ENCODE data around the gene CACNA1I. TPM values are rescaled to one million over a fixed set of nuclear protein-coding genes. Genes with fewer than 3 reads are reported as not detected.

Gene CACNA1I
- total RNA-seq, 4 donors from 2014 or later: not detected

DNA sequence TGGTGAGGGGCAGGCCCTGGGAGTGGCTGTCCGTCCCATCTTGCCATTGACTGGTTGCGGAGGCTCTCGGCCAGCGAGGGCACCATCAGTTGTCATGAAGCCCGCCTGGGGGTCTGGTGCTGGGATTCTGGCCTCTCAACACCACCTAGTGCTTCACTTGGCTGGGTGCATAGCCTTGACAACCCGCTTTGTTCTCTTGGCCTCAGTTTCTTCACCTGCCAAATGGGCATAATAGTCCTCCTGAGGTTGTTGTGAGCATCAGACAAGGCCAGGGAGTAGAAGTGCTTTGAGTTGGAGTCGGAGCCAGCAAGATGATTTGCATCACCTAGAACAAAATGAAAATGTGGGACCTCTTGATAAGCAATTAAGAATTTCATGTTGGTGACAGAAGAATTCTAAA is 1.5 kb upstream of the CACNA1I start:
- Histone ChIP-seq H3K27me3 (peaks cover 0 to 2% (median 0%) of the 10 kb centered on the region in 3 donors), H3K4me1 (no peaks in the 10 kb centered on the region), H3K27ac (no peak overlapping the region), H3K36me3 (no peaks in the 10 kb centered on the region), H3K4me3 (no peak overlapping the region), H3K9me3 (no peaks in the 10 kb centered on the region)
- no peak for ATAC-seq
- in situ Hi-C loops (cut with MboI; ENCODE audit: low sequenced_read_pairs in 4 of 4): no loop called here
- no peak for DNase-seq
- TF ChIP-seq POLR2A (IDR thresholded peaks at IDR 0.05): no peak
- TF ChIP-seq, protein P1, sequence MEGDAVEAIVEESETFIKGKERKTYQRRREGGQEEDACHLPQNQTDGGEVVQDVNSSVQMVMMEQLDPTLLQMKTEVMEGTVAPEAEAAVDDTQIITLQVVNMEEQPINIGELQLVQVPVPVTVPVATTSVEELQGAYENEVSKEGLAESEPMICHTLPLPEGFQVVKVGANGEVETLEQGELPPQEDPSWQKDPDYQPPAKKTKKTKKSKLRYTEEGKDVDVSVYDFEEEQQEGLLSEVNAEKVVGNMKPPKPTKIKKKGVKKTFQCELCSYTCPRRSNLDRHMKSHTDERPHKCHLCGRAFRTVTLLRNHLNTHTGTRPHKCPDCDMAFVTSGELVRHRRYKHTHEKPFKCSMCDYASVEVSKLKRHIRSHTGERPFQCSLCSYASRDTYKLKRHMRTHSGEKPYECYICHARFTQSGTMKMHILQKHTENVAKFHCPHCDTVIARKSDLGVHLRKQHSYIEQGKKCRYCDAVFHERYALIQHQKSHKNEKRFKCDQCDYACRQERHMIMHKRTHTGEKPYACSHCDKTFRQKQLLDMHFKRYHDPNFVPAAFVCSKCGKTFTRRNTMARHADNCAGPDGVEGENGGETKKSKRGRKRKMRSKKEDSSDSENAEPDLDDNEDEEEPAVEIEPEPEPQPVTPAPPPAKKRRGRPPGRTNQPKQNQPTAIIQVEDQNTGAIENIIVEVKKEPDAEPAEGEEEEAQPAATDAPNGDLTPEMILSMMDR (IDR thresholded peaks at IDR 0.05 in 4 of 5, conservative IDR thresholded peaks at IDR 0.05 in 1 of 5): no peak
- intact Hi-C loops (cut with DNase I; ENCODE audit: low total_unique reads): no loop called here

DNA sequence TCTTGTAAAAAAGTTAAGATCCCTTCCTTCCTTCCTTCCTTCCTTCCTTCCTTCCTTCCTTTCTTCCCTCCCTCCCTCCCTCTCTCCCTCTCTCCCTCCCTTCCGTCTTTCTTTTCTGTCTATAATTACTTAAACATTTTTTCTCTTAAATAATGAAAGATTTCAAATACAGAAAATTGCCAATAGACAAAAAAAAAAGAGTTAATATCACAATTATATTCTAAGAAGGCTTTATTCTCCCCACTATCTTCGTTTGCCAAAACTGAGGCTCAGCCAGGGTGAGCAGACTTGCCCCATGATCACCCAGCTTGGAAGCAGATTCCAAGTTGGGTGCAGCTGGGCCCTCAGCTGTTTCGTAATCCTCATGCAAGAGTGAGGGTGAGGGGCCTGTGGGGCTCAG is 327 bp upstream of the CACNA1I start:
- H3K4me1 ChIP-seq: no peaks in the 10 kb centered on the region
- no peaks in the 10 kb centered on the region for H3K27me3 ChIP-seq
- H3K27ac ChIP-seq: no peak overlapping the region
- DNase-seq (no peak), ATAC-seq (no peak)
- H3K36me3 ChIP-seq: no peaks in the 10 kb centered on the region
- no peak overlapping the region for H3K4me3 ChIP-seq
- in situ Hi-C loops (cut with MboI; ENCODE audit: low sequenced_read_pairs in 4 of 4) (no loop called here), intact Hi-C loops (cut with DNase I; ENCODE audit: low total_unique reads) (no loop called here)
- H3K9me3 ChIP-seq: no peaks in the 10 kb centered on the region
- TF ChIP-seq, protein P1 (IDR thresholded peaks at IDR 0.05 in 4 of 5, conservative IDR thresholded peaks at IDR 0.05 in 1 of 5): no peak
- no peak for TF ChIP-seq POLR2A (IDR thresholded peaks at IDR 0.05)

DNA sequence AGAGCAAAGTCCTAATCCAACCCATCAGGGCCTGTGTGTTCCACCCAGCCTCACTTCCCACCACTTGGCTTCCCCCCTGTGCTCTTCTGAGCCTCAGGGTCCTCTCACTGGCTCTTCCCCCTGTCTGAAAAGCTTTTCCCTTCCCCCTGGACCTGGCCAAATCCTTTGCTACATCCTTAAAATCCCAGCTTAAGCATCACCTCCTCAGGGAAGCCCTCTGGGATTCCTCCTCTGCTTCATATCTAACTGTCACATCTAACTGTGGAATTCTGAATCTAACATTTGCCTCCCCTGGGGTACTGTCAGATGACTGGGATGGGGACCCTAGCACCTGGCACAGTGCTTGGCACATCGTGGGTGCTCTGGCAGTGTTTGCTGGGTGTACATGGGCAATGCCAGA is 985 bp downstream of the CACNA1I start:
- intact Hi-C loops (cut with DNase I; ENCODE audit: low total_unique reads) (no loop called here), in situ Hi-C loops (cut with MboI; ENCODE audit: low sequenced_read_pairs in 4 of 4) (no loop called here)
- no peaks in the 10 kb centered on the region for H3K36me3 ChIP-seq
- no peak overlapping the region for H3K4me3 ChIP-seq
- DNase-seq (no peak), ATAC-seq (no peak)
- H3K27ac ChIP-seq: no peak overlapping the region
- peaks cover 0 to 5% (median 0%) of the 10 kb centered on the region in 3 donors for H3K27me3 ChIP-seq
- no peaks in the 10 kb centered on the region for H3K4me1 ChIP-seq
- TF ChIP-seq, protein P1 (IDR thresholded peaks at IDR 0.05 in 4 of 5, conservative IDR thresholded peaks at IDR 0.05 in 1 of 5): no peak
- no peaks in the 10 kb centered on the region for H3K9me3 ChIP-seq

DNA sequence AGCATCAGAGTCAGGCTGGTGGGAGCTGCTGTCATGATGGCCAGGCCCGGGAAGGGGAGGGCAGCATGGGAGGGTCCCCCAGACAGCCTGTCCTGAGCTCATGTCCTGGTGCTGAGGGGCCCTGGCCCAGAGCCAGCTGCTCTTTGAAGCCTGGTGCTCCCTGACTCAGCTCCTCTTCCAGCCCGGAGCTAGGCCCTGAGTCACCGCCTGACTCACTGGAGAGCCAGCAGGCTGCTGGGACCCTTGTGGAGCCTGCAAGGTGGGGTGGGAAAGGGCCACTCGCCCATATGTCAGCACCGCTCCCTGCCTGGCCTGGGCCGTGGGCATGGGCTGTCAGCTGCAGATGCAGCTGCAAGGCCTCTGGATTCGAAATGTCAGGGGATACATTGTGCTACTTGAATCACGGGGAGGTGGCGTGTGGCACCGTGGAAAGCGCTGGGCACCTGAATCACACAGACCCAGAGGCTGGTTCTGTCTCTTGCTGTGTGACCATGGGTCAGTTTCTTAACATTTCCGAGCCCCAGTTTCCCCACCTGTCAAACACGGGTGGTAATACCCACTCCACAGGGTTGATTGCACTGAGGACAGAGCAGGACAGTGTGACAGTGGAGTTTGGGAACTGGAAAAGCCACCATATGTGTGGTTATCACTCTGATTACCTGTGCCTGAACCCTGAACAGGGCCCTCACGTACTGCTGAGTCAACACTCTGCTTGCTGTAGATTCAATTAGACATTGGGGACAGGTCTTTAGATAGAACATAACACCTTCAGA is 4.4 kb downstream of the CACNA1I start:
- in situ Hi-C loops (cut with MboI; ENCODE audit: low sequenced_read_pairs in 4 of 4): no loop called here
- no peaks in the 10 kb centered on the region for H3K36me3 ChIP-seq
- peaks cover 0 to 16% (median 5%) of the 10 kb centered on the region in 3 donors for H3K27me3 ChIP-seq

More for the DNA sequence above, 4.4 kb downstream of the CACNA1I start:
- Histone ChIP-seq H3K9me3 (no peaks in the 10 kb centered on the region), H3K4me3 (no peak overlapping the region), H3K4me1 (no peaks in the 10 kb centered on the region), H3K27ac (no peak overlapping the region)
- no peak for DNase-seq
- intact Hi-C loops (cut with DNase I; ENCODE audit: low total_unique reads): no loop called here
- TF ChIP-seq POLR2A (IDR thresholded peaks at IDR 0.05): no peak
- TF ChIP-seq, protein P1 (IDR thresholded peaks at IDR 0.05 in 4 of 5, conservative IDR thresholded peaks at IDR 0.05 in 1 of 5): no peak
- ATAC-seq: no peak
